ENCODE data around the gene MPP1.

The MPP1 gene

GRCh38 chrX:154730253-154730891 lies 74.9 kb downstream of the MPP1 start:
- DNase-seq: no peak

DNA sequence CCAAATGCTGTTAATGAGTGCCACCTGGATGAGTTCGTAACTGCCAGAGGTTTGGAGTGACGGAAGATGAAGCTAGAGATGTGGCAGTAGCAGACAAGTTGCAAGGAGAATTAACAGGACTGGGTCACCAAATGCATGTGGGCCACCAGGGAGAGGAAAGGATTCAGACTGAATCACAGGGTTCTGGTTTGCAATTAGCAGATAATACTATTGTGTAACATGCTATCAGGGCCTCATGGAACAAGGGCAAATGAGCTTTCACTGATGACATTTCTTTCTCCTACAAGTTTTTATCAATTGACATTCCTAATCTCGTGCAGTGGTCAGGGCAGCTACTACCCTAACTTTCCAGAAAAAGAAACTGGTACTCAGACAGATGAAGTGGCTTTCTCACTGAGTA lies 75.8 kb downstream of the MPP1 start:
- DNase-seq: no peak

Measured in activated CD8-positive, alpha-beta memory T cell treated with anti-CD3 and anti-CD28 coated beads, Interleukin-2, amount 50 U/mL, for 48 hours (primary cell).